Mesendoderm (in vitro differentiated cells): Measurements from ENCODE around the gene IQSEC1.

Experiments used
- DNase-seq: peaks from one replicate; pipeline ENCODE4 v3.0.0; 2013
- H2AK5ac ChIP-seq: 2 replicates; pipeline ENCODE4 v1.6.1; 2013; ENCODE audit warnings: low read length, inconsistent platforms
- H2BK120ac ChIP-seq: 2 replicates; pipeline ENCODE4 v1.6.1; 2013; ENCODE audit warnings: low read depth, mild to moderate bottlenecking, low read length, moderate library complexity, mixed read lengths
- H2BK15ac ChIP-seq: replicated peaks from 2 replicates; pipeline ENCODE4 v1.6.1; 2013; ENCODE audit warnings: low read depth, mild to moderate bottlenecking, moderate library complexity
- H2BK5ac ChIP-seq: 2 replicates; pipeline ENCODE4 v1.6.1; 2013; ENCODE audit warnings: low read length, inconsistent platforms
- H3K18ac ChIP-seq: 2 replicates; pipeline ENCODE4 v1.6.1; 2013; ENCODE audit warnings: mild to moderate bottlenecking, low read length, mixed read lengths
- H3K23ac ChIP-seq: one replicate; pipeline ENCODE4 v1.6.1; 2013; ENCODE audit warnings: low read length
- H3K27ac ChIP-seq: 2 replicates; pipeline ENCODE4 v1.5.1; 2013; ENCODE audit warnings: low read depth, mild to moderate bottlenecking, inconsistent platforms, low read length, moderate library complexity
- H3K27me3 ChIP-seq: 2 replicates; pipeline ENCODE4 v1.6.1; 2013; ENCODE audit warnings: low read length, control low read depth, mild to moderate bottlenecking, inconsistent platforms; ENCODE audit not compliant: insufficient read depth, poor library complexity
- H3K36me3 ChIP-seq: 2 replicates; pipeline ENCODE4 v1.6.1; 2013; ENCODE audit warnings: low read length, inconsistent platforms; ENCODE audit not compliant: control insufficient read depth, insufficient read depth
- H3K4ac ChIP-seq: one replicate; pipeline ENCODE4 v1.6.1; 2013; ENCODE audit warnings: low read depth, mild to moderate bottlenecking, low read length, moderate library complexity
- H3K4me1 ChIP-seq: 2 replicates; pipeline ENCODE4 v1.6.1; 2013; ENCODE audit warnings: low read depth, low read length, inconsistent platforms; ENCODE audit not compliant: control insufficient read depth
- H3K4me2 ChIP-seq: 2 replicates; pipeline ENCODE4 v1.6.1; 2013; ENCODE audit warnings: low read length
- H3K4me3 ChIP-seq: 2 replicates; pipeline ENCODE4 v1.5.1; 2013; ENCODE audit warnings: mild to moderate bottlenecking, low read length
- H3K56ac ChIP-seq: one replicate; pipeline ENCODE4 v1.6.1; 2013; ENCODE audit warnings: low read length
- H3K79me1 ChIP-seq: 2 replicates; pipeline ENCODE4 v1.6.1; 2013; ENCODE audit warnings: low read length, inconsistent platforms
- H3K79me2 ChIP-seq: 2 replicates; pipeline ENCODE4 v1.6.1; 2013; ENCODE audit warnings: mild to moderate bottlenecking, low read length; ENCODE audit not compliant: control insufficient read depth, insufficient read depth
- H3K9ac ChIP-seq: 2 replicates; pipeline ENCODE4 v1.6.1; 2013; ENCODE audit warnings: low read length, inconsistent platforms
- H4K5ac ChIP-seq: one replicate; pipeline ENCODE4 v1.6.1; 2013; ENCODE audit warnings: low read length
- H4K8ac ChIP-seq: one replicate; pipeline ENCODE4 v1.6.1; 2013; ENCODE audit warnings: low read depth, mild to moderate bottlenecking, control low read depth, low read length, moderate library complexity
- WGBS: extraction: QIAGEN DNeasy Blood & Tissue Kit; methylation state at CpG from one replicate; pipeline ENCODE4 v1.1.7; 2013; ENCODE audit warnings: low lambda C conversion rate, missing lambda C conversion rate; ENCODE audit not compliant: insufficient coverage; ENCODE audit errors: extremely low coverage; 5-methylcytosine and 5-hydroxymethylcytosine counted together

Gene IQSEC1

GRCh38 chr3:13024765-13025065 is 48.5 kb downstream of the IQSEC1 start:
- no peak overlapping the region for H3K56ac ChIP-seq
- H2AK5ac ChIP-seq: no peak overlapping the region
- H3K4me1 ChIP-seq: no peaks in the 10 kb centered on the region
- WGBS: no CpG with 5 or more reads among the region's 2 CpGs
- H3K79me1 ChIP-seq: no peaks in the 10 kb centered on the region
- no peak overlapping the region for H3K9ac ChIP-seq
- H3K4ac ChIP-seq: no peak overlapping the region
- no peak overlapping the region for H3K4me3 ChIP-seq
- H3K27ac ChIP-seq: no peak overlapping the region
- H3K36me3 ChIP-seq: no peaks in the 10 kb centered on the region
- H3K18ac ChIP-seq: no peak overlapping the region
- DNase-seq: no peak
- H3K23ac ChIP-seq: no peak overlapping the region
- H4K8ac ChIP-seq: no peak overlapping the region
- H4K5ac ChIP-seq: no peak overlapping the region
- no peak overlapping the region for H2BK120ac ChIP-seq
- no peak overlapping the region for H2BK15ac ChIP-seq
- no peak overlapping the region for H2BK5ac ChIP-seq
- no peaks in the 10 kb centered on the region for H3K79me2 ChIP-seq
- H3K4me2 ChIP-seq: no peak overlapping the region
- no peaks in the 10 kb centered on the region for H3K27me3 ChIP-seq

GRCh38 chr3:13023971-13024764 is 49.1 kb downstream of the IQSEC1 start:
- no peaks in the 10 kb centered on the region for H3K79me2 ChIP-seq
- H3K9ac ChIP-seq: no peak overlapping the region
- H2BK15ac ChIP-seq: no peak overlapping the region
- no peak overlapping the region for H3K23ac ChIP-seq
- H3K4ac ChIP-seq: no peak overlapping the region
- H3K4me3 ChIP-seq: no peak overlapping the region
- no peak overlapping the region for H4K5ac ChIP-seq
- H3K4me2 ChIP-seq: no peak overlapping the region
- no peak overlapping the region for H2BK120ac ChIP-seq
- no peak for DNase-seq
- H3K4me1 ChIP-seq: no peaks in the 10 kb centered on the region
- H3K79me1 ChIP-seq: no peaks in the 10 kb centered on the region
- no peaks in the 10 kb centered on the region for H3K27me3 ChIP-seq
- no peak overlapping the region for H4K8ac ChIP-seq
- no peak overlapping the region for H2AK5ac ChIP-seq
- no peak overlapping the region for H2BK5ac ChIP-seq
- no peaks in the 10 kb centered on the region for H3K36me3 ChIP-seq
- no peak overlapping the region for H3K56ac ChIP-seq
- no peak overlapping the region for H3K18ac ChIP-seq
- H3K27ac ChIP-seq: no peak overlapping the region
- WGBS: 100% methylated on average over 1 of the region's 6 CpGs

GRCh38 chr3:13023235-13023970 is 49.8 kb downstream of the IQSEC1 start:
- no peak for DNase-seq
- H3K4me1 ChIP-seq: peaks cover 5% of the 10 kb centered on the region

GRCh38 chr3:13022348-13023234 is 50.6 kb downstream of the IQSEC1 start:
- Histone ChIP-seq H2BK15ac (no peak overlapping the region), H3K36me3 (no peaks in the 10 kb centered on the region), H3K9ac (no peak overlapping the region), H3K27ac (no peak overlapping the region), H4K5ac (no peak overlapping the region), H3K4me3 (no peak overlapping the region), H2BK5ac (no peak overlapping the region), H3K18ac (no peak overlapping the region), H4K8ac (no peak overlapping the region), H3K23ac (no peak overlapping the region), H3K4ac (no peak overlapping the region), H2AK5ac (no peak overlapping the region), H3K4me2 (no peak overlapping the region), H2BK120ac (no peak overlapping the region), H3K27me3 (no peaks in the 10 kb centered on the region), H3K56ac (peak overlapping the region; percentile 40), H3K4me1 (peaks cover 5% of the 10 kb centered on the region), H3K79me2 (no peaks in the 10 kb centered on the region), H3K79me1 (no peaks in the 10 kb centered on the region)
- peak; percentile 66 for DNase-seq
- no CpG with 5 or more reads among the region's 20 CpGs for WGBS

More at GRCh38 chr3:13023235-13023970, 49.8 kb downstream of the IQSEC1 start:
- H3K4me2 ChIP-seq: no peak overlapping the region
- H3K79me2 ChIP-seq: no peaks in the 10 kb centered on the region
- no peak overlapping the region for H3K4me3 ChIP-seq
- H3K9ac ChIP-seq: no peak overlapping the region
- H4K5ac ChIP-seq: no peak overlapping the region
- WGBS: no CpG with 5 or more reads among the region's 5 CpGs
- H3K27me3 ChIP-seq: no peaks in the 10 kb centered on the region
- H3K27ac ChIP-seq: no peak overlapping the region
- H3K23ac ChIP-seq: no peak overlapping the region
- no peak overlapping the region for H2BK5ac ChIP-seq
- H3K79me1 ChIP-seq: no peaks in the 10 kb centered on the region
- H2BK120ac ChIP-seq: no peak overlapping the region
- H4K8ac ChIP-seq: no peak overlapping the region
- no peak overlapping the region for H2AK5ac ChIP-seq
- H3K56ac ChIP-seq: no peak overlapping the region
- no peak overlapping the region for H3K4ac ChIP-seq
- H3K18ac ChIP-seq: no peak overlapping the region
- no peaks in the 10 kb centered on the region for H3K36me3 ChIP-seq
- H2BK15ac ChIP-seq: no peak overlapping the region

GRCh38 chr3:13021141-13022114 is 51.8 kb downstream of the IQSEC1 start:
- no peaks in the 10 kb centered on the region for H3K36me3 ChIP-seq
- no peak overlapping the region for H3K4me2 ChIP-seq
- H3K56ac ChIP-seq: no peak overlapping the region
- H3K27me3 ChIP-seq: no peaks in the 10 kb centered on the region
- no peak overlapping the region for H2BK5ac ChIP-seq
- H3K79me1 ChIP-seq: no peaks in the 10 kb centered on the region
- H3K23ac ChIP-seq: no peak overlapping the region
- no peak overlapping the region for H2BK15ac ChIP-seq
- DNase-seq: no peak
- no peak overlapping the region for H2BK120ac ChIP-seq
- H3K9ac ChIP-seq: no peak overlapping the region
- H2AK5ac ChIP-seq: no peak overlapping the region
- no peak overlapping the region for H3K18ac ChIP-seq
- H4K5ac ChIP-seq: no peak overlapping the region
- H3K4ac ChIP-seq: no peak overlapping the region
- no peaks in the 10 kb centered on the region for H3K79me2 ChIP-seq
- H4K8ac ChIP-seq: no peak overlapping the region
- H3K4me1 ChIP-seq: peaks cover 5% of the 10 kb centered on the region
- H3K4me3 ChIP-seq: no peak overlapping the region
- no CpG with 5 or more reads among the region's 32 CpGs for WGBS
- H3K27ac ChIP-seq: no peak overlapping the region
